ENCODE data around the gene THG1L.

GRCh38 chr5:157744051-157745011, 13.1 kb downstream of the THG1L start:
- TF ChIP-seq CTCF (IDR thresholded peaks at IDR 0.05) = no peak
- TF ChIP-seq ZBTB21 (CRISPR knock-in tag; IDR thresholded peaks at IDR 0.05; ENCODE audit: borderline replicate concordance) = no peak
- no peak for TF ChIP-seq USF2 (CRISPR knock-in tag; IDR thresholded peaks at IDR 0.05)
- no peak for TF ChIP-seq ZBTB43 (CRISPR knock-in tag; IDR thresholded peaks at IDR 0.05)
- no peak for TF ChIP-seq MAX (CRISPR knock-in tag; IDR thresholded peaks at IDR 0.05)
- no peak for TF ChIP-seq USF1 (CRISPR knock-in tag; IDR thresholded peaks at IDR 0.05)

Data from WTC11 (cell line).